Measurements from ENCODE around the gene MARCKSL1.
"Not testable (repeated sequence)": the region's sequence is repeated elsewhere in the genome, so short reads cannot be mapped to it uniquely, and the experiment has no call there.

The MARCKSL1 gene

DNA sequence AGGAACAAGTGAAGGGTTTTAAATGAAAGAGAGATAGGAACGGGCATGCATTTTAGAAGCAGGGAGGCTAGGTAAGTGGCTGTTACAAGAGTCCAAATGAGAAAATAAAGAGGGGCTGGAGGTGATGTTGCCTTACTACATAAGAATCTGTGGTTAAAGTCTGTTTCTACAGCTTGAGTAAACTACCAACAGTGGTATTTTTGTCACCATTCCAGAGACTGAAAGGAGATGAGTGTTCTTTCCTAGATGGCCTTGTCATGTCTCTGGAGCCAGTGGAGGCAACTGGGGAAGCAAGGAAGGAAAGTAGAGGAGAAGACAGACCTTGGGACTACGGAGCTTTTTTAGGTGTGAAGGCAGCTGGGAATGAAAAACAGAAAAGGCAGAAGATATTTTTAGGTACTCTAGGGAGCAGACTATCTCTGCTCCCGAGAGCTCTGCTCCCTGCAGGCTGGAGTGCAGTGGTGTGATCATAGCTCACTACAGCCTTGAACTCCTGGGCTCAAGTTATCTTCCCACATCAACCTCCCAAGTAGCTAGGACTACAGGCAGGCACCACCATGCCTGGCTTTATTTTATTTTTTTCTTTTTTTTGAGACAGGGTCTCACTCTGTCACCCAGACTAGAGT is 31.9 kb downstream of the MARCKSL1 start:
- DNase-seq (ENCODE audit: insufficient read length) (no peak), FAIRE-seq (no peak)
- TF ChIP-seq POLR2AphosphoS5 (IDR thresholded peaks at IDR 0.05; ENCODE audit: low read depth, low read length) (no peak), TAF1 (IDR thresholded peaks at IDR 0.05; ENCODE audit: borderline replicate concordance, low read depth, low read length) (no peak), POLR2A (IDR thresholded peaks at IDR 0.05; ENCODE audit: low read depth, low read length) (no peak)

- TF ChIP-seq POLR2A (IDR thresholded peaks at IDR 0.05; ENCODE audit: low read depth, low read length) (no peak), TAF1 (IDR thresholded peaks at IDR 0.05; ENCODE audit: borderline replicate concordance, low read depth, low read length) (no peak), POLR2AphosphoS5 (IDR thresholded peaks at IDR 0.05; ENCODE audit: low read depth, low read length) (no peak)
- no peak for DNase-seq (ENCODE audit: insufficient read length)
- no peak for FAIRE-seq
These were observed 32.7 kb downstream of the MARCKSL1 start for GRCh38 chr1:32303358-32303757.

GRCh38 chr1:32299327-32299726 is 36.7 kb downstream of the MARCKSL1 start:
- TF ChIP-seq POLR2A (IDR thresholded peaks at IDR 0.05; ENCODE audit: low read depth, low read length) (no peak), POLR2AphosphoS5 (IDR thresholded peaks at IDR 0.05; ENCODE audit: low read depth, low read length) (no peak), TAF1 (IDR thresholded peaks at IDR 0.05; ENCODE audit: borderline replicate concordance, low read depth, low read length) (no peak)
- no peak for DNase-seq (ENCODE audit: insufficient read length)
- FAIRE-seq, result no peak

GRCh38 chr1:32298211-32298610 is 37.8 kb downstream of the MARCKSL1 start:
- not testable (repeated sequence) for DNase-seq (ENCODE audit: insufficient read length); FAIRE-seq

GRCh38 chr1:32291708-32292538 is 44.1 kb downstream of the MARCKSL1 start, which contains the start of gene HDAC1:
TSS of gene HDAC1 (plus strand) at chr1:32292083. CDS start at chr1:32292170, 87 bp downstream.
- DNase-seq (ENCODE audit: insufficient read length), result peak; percentile 98
- peak; percentile 93 for FAIRE-seq
- TF ChIP-seq POLR2A (IDR thresholded peaks at IDR 0.05; ENCODE audit: low read depth, low read length) (peak; percentile 84), POLR2AphosphoS5 (IDR thresholded peaks at IDR 0.05; ENCODE audit: low read depth, low read length) (no peak), TAF1 (IDR thresholded peaks at IDR 0.05; ENCODE audit: borderline replicate concordance, low read depth, low read length) (peak; percentile 67)

GRCh38 chr1:32291145-32291707 is 44.8 kb downstream of the MARCKSL1 start:
- DNase-seq (ENCODE audit: insufficient read length) (no peak), FAIRE-seq (peak; percentile 33)
- no peak for TF ChIP-seq POLR2AphosphoS5 (IDR thresholded peaks at IDR 0.05; ENCODE audit: low read depth, low read length)
- no peak for TF ChIP-seq TAF1 (IDR thresholded peaks at IDR 0.05; ENCODE audit: borderline replicate concordance, low read depth, low read length)
- no peak for TF ChIP-seq POLR2A (IDR thresholded peaks at IDR 0.05; ENCODE audit: low read depth, low read length)

DNA sequence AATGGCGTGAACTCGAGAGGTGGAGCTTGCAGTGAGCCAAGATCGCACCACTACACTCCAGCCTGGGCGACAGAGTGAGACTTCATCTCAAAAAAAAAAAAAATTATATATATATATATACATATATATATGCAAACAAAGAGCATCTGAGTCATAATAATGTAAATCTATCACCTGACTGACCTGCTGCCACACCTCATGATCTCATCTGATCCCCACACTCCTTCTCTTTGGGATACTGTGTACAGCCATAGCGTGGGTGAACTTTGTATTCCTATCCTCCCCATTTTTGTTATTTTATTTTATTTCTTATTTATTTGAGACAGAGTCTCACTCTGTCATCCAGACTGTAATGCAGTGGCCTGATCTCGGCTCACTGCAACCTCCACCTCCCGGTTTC is 46.8 kb downstream of the MARCKSL1 start:
- DNase-seq (ENCODE audit: insufficient read length) (no peak), FAIRE-seq (no peak)
- TF ChIP-seq POLR2AphosphoS5 (IDR thresholded peaks at IDR 0.05; ENCODE audit: low read depth, low read length) (no peak), POLR2A (IDR thresholded peaks at IDR 0.05; ENCODE audit: low read depth, low read length) (no peak), TAF1 (IDR thresholded peaks at IDR 0.05; ENCODE audit: borderline replicate concordance, low read depth, low read length) (no peak)

- no peak for TF ChIP-seq POLR2A (IDR thresholded peaks at IDR 0.05; ENCODE audit: low read depth, low read length)
These were observed 49.3 kb downstream of the MARCKSL1 start for GRCh38 chr1:32286763-32287162.

GRCh38 chr1:32285658-32286057 is 50.4 kb downstream of the MARCKSL1 start:
- DNase-seq (ENCODE audit: insufficient read length) (no peak), FAIRE-seq (no peak)
- TF ChIP-seq TAF1 (IDR thresholded peaks at IDR 0.05; ENCODE audit: borderline replicate concordance, low read depth, low read length), result no peak
- no peak for TF ChIP-seq POLR2A (IDR thresholded peaks at IDR 0.05; ENCODE audit: low read depth, low read length)
- TF ChIP-seq POLR2AphosphoS5 (IDR thresholded peaks at IDR 0.05; ENCODE audit: low read depth, low read length), result no peak

More at GRCh38 chr1:32286763-32287162, 49.3 kb downstream of the MARCKSL1 start:
- FAIRE-seq, result no peak
- no peak for DNase-seq (ENCODE audit: insufficient read length)

GRCh38 chr1:32284777-32285176 is 51.3 kb downstream of the MARCKSL1 start:
- not testable (repeated sequence) for FAIRE-seq; DNase-seq (ENCODE audit: insufficient read length)

All from GM12892 (cell line).